ENCODE data around the gene DCHS1.

The DCHS1 gene

GRCh38 chr11:6695377-6695776 lies 39.8 kb upstream of the DCHS1 start:
- Histone ChIP-seq H3K27ac (ENCODE audit: low read depth, low read length) (no peak overlapping the region), H3K4me2 (ENCODE audit: low read length) (no peak overlapping the region), H3K79me2 (ENCODE audit: control insufficient read depth, low read length) (no peaks in the 10 kb centered on the region), H3K9me3 (ENCODE audit: control insufficient read depth, insufficient read depth, low read length) (no peaks in the 10 kb centered on the region), H3K36me3 (ENCODE audit: control insufficient read depth, low read length) (no peaks in the 10 kb centered on the region), H4K20me1 (ENCODE audit: control insufficient read depth, insufficient read depth, low read depth, low read length) (no peaks in the 10 kb centered on the region), H3F3A (ENCODE audit: control insufficient read depth, insufficient read depth) (no peaks in the 10 kb centered on the region), H3K27me3 (ENCODE audit: control insufficient read depth, low read length) (peaks cover 21% of the 10 kb centered on the region), H3K4me1 (ENCODE audit: control insufficient read depth, low read length) (peaks cover 5% of the 10 kb centered on the region), H3K4me3 (ENCODE audit: low read length) (no peak overlapping the region), H3K9me2 (replicated peaks; ENCODE audit: control insufficient read depth, low read length) (no peaks in the 10 kb centered on the region)
- TF ChIP-seq CTCF (IDR thresholded peaks at IDR 0.05; ENCODE audit: low read depth, low read length, poor library complexity, severe bottlenecking) (no peak), EZH2phosphoT487 (IDR thresholded peaks at IDR 0.05; ENCODE audit: borderline replicate concordance, low read length) (no peak)

GRCh38 chr11:6694229-6694535 lies 38.6 kb upstream of the DCHS1 start:
- Histone ChIP-seq H3K79me2 (ENCODE audit: control insufficient read depth, low read length) (no peaks in the 10 kb centered on the region), H4K20me1 (ENCODE audit: control insufficient read depth, insufficient read depth, low read depth, low read length) (no peaks in the 10 kb centered on the region), H3K9me2 (replicated peaks; ENCODE audit: control insufficient read depth, low read length) (no peaks in the 10 kb centered on the region), H3K36me3 (ENCODE audit: control insufficient read depth, low read length) (no peaks in the 10 kb centered on the region), H3F3A (ENCODE audit: control insufficient read depth, insufficient read depth) (no peaks in the 10 kb centered on the region), H3K27ac (ENCODE audit: low read depth, low read length) (no peak overlapping the region), H3K4me1 (ENCODE audit: control insufficient read depth, low read length) (peaks cover 5% of the 10 kb centered on the region), H3K9me3 (ENCODE audit: control insufficient read depth, insufficient read depth, low read length) (no peaks in the 10 kb centered on the region; the same call in 1 of the 2 replicates), H3K4me2 (ENCODE audit: low read length) (no peak overlapping the region), H3K4me3 (ENCODE audit: low read length) (no peak overlapping the region), H3K27me3 (ENCODE audit: control insufficient read depth, low read length) (peaks cover 21% of the 10 kb centered on the region)
- no peak for TF ChIP-seq CTCF (IDR thresholded peaks at IDR 0.05; ENCODE audit: low read depth, low read length, poor library complexity, severe bottlenecking)
- TF ChIP-seq EZH2phosphoT487 (IDR thresholded peaks at IDR 0.05; ENCODE audit: borderline replicate concordance, low read length): no peak

GRCh38 chr11:6693342-6694228 lies 38.0 kb upstream of the DCHS1 start:
- no peak for TF ChIP-seq CTCF (IDR thresholded peaks at IDR 0.05; ENCODE audit: low read depth, low read length, poor library complexity, severe bottlenecking)
- no peak for TF ChIP-seq EZH2phosphoT487 (IDR thresholded peaks at IDR 0.05; ENCODE audit: borderline replicate concordance, low read length)
- no peaks in the 10 kb centered on the region for H3K9me2 ChIP-seq (replicated peaks; ENCODE audit: control insufficient read depth, low read length)
- H3K4me3 ChIP-seq (ENCODE audit: low read length): no peak overlapping the region
- no peaks in the 10 kb centered on the region for H3K36me3 ChIP-seq (ENCODE audit: control insufficient read depth, low read length)
- peaks cover 21% of the 10 kb centered on the region for H3K27me3 ChIP-seq (ENCODE audit: control insufficient read depth, low read length)
- no peaks in the 10 kb centered on the region for H3F3A ChIP-seq (ENCODE audit: control insufficient read depth, insufficient read depth)
- H3K9me3 ChIP-seq (ENCODE audit: control insufficient read depth, insufficient read depth, low read length): no peaks in the 10 kb centered on the region; the same call in 1 of the 2 replicates
- H3K27ac ChIP-seq (ENCODE audit: low read depth, low read length): no peak overlapping the region
- H3K4me1 ChIP-seq (ENCODE audit: control insufficient read depth, low read length): peaks cover 5% of the 10 kb centered on the region
- no peaks in the 10 kb centered on the region for H3K79me2 ChIP-seq (ENCODE audit: control insufficient read depth, low read length)
- no peaks in the 10 kb centered on the region for H4K20me1 ChIP-seq (ENCODE audit: control insufficient read depth, insufficient read depth, low read depth, low read length)
- H3K4me2 ChIP-seq (ENCODE audit: low read length): no peak overlapping the region

Measured in DOHH2 (cell line).